Stimulated activated effector memory CD8-positive, alpha-beta T cell treated with anti-CD3 and anti-CD28 coated beads, Interleukin-12 subunit alpha, Interleukin-12 subunit beta, amount 100 ng/mL, for 72 hours (primary cell): ENCODE measurements around the gene SLC27A1.
"Not testable (repeated sequence)": the region's sequence is repeated elsewhere in the genome, so short reads cannot be mapped to it uniquely, and the experiment has no call there.

Source experiments
- ATAC-seq: fragments of 150-1000 bp; cut with Tn5 transposase; 2 replicates; pipeline ENCODE4 v1.10.0; 2021
- DNase-seq, 2 donors: peaks; one replicate each; pipeline ENCODE4 v3.0.0; 2021 to 2022; ENCODE audit warnings: low spot score in 2 of 2
- H3K27ac Mint-ChIP-seq: one replicate; pipeline ENCODE4 v1.8.0; 2022; ENCODE audit warnings: mild to moderate bottlenecking, mixed read lengths
- H3K36me3 Mint-ChIP-seq: one replicate; pipeline ENCODE4 v1.8.0; 2022; ENCODE audit warnings: mild to moderate bottlenecking, mixed read lengths
- H3K4me1 Mint-ChIP-seq: one replicate; pipeline ENCODE4 v1.8.0; 2022; ENCODE audit warnings: mixed read lengths
- H3K4me3 Mint-ChIP-seq: one replicate; pipeline ENCODE4 v1.8.0; 2022; ENCODE audit warnings: mild to moderate bottlenecking, mixed read lengths
- H3K9me3 Mint-ChIP-seq: one replicate; pipeline ENCODE4 v1.8.0; 2022; ENCODE audit warnings: mixed read lengths

The SLC27A1 gene

DNA sequence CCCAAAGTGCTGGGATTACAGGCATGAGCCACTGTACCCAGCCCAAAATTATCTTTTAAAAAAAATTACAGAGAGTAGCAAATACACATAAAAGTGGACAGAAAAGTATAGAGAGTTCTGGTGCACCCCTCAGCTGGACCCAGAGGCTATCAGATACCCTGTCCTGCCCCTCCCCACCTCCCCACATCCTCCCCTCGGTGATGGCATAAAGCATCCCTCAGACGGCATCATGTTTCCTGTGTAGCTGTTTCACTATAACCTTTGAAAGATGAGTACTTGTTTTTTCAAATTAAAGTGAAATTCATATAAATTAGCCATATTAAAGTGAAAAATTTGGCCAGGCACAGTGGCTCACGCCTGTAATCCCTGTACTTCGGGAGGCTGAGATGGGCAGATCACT is 20.1 kb downstream of the SLC27A1 start:
- Mint-ChIP-seq H3K4me1 (peaks cover 32% of the 10 kb centered on the region), H3K27ac (peak overlapping the region; percentile 37), H3K36me3 (no peaks in the 10 kb centered on the region), H3K9me3 (no peaks in the 10 kb centered on the region), H3K4me3 (no peak overlapping the region)
- DNase-seq (no peak), ATAC-seq (no peak)

DNA sequence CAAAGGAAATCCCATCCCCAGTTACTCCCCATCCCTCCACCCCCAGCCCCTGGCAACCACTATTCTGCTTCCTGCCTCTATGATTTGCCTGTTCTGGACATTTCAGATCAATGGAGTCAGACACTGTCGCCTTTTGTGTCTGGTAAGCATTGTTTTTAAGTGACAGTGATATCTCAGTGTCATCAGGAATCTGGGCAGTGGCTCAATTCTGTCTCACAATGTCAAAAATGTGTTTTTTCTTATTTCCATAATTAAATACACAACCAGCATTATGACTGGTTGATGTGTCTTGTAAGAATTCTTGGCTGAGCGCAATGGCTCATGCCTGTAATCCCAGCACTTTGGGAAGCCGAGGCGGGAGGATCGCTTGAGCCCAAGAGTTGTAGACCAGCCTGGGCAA is 21.0 kb downstream of the SLC27A1 start:
- Mint-ChIP-seq H3K4me3 (no peak overlapping the region), H3K27ac (peak overlapping the region; percentile 37), H3K4me1 (peaks cover 40% of the 10 kb centered on the region), H3K36me3 (no peaks in the 10 kb centered on the region), H3K9me3 (no peaks in the 10 kb centered on the region)
- DNase-seq (no peak), ATAC-seq (no peak)

DNA sequence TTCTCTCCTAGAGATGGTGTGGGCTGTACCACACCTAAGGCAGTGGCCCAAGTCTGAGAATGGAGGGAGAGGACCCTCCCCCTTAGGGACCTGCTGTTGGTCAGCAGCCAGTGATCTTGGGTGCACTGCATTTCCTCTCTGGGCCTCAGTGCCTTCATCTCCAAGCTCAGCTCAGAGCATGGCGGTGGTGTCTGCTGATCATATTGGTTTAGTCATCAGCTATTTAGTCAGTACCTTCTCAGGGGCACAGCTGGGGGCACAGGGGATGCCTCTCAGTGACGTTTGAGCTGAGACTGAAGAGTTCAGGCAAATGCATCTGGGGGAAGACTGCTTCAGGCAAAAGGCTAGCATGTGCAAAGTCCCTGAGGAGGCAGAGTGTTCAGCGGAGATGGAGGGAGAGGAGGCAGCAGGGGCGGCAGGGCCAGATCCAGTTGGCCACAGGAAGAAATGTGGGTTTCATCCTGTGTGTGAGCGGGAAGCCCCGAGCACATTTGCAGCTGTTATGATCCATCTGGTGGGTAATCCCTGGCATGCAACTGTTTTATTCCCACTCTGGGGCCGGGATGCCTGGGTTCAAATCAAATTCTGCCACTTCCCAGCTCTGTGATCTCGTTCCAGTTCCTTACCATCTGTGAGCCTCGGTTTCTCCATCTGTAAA is 25.4 kb downstream of the SLC27A1 start:
- Mint-ChIP-seq H3K9me3 (no peaks in the 10 kb centered on the region), H3K27ac (no peak overlapping the region), H3K4me3 (peak overlapping the region; percentile 22), H3K4me1 (peaks cover 20% of the 10 kb centered on the region), H3K36me3 (peaks cover 6% of the 10 kb centered on the region)
- ATAC-seq (no peak), DNase-seq (no peak)

DNA sequence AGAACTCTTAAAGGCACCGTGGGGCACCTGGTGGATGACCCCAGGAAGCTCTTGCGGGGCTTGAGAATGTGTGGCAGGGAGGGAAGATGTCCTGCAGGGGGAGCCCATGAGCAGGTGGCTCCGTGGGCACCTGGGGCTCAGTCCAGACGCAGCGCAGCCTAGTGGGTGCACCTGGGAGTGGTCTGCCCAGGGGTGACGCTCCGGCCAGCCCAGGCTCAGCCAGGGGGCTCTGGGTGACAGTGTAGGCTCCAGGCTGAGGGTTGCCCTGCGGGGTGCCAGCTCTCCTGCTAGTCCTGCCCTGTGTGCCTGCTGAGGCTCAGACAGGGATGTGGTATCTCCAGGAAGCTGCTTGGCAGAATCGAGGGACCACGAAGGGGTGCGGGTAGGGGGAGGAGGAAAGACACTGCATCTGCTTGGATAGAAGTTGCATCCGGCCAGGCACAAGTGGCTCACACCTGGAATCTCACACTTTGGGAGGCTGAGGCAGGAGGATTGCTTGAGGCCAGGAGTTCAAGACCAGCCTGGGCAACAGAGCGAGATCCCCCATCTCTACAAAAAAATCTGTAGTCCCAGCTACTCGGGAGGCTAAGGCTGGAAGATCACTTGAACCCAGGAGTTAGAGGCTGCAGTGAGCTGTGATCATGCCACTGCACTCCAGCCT is 26.1 kb downstream of the SLC27A1 start:
- Mint-ChIP-seq H3K27ac (no peak overlapping the region), H3K4me1 (peaks cover 20% of the 10 kb centered on the region), H3K4me3 (peak overlapping the region; percentile 22), H3K9me3 (no peaks in the 10 kb centered on the region), H3K36me3 (peaks cover 6% of the 10 kb centered on the region)
- peak; percentile 80 to 93 for DNase-seq
- peak; percentile 97 for ATAC-seq

DNA sequence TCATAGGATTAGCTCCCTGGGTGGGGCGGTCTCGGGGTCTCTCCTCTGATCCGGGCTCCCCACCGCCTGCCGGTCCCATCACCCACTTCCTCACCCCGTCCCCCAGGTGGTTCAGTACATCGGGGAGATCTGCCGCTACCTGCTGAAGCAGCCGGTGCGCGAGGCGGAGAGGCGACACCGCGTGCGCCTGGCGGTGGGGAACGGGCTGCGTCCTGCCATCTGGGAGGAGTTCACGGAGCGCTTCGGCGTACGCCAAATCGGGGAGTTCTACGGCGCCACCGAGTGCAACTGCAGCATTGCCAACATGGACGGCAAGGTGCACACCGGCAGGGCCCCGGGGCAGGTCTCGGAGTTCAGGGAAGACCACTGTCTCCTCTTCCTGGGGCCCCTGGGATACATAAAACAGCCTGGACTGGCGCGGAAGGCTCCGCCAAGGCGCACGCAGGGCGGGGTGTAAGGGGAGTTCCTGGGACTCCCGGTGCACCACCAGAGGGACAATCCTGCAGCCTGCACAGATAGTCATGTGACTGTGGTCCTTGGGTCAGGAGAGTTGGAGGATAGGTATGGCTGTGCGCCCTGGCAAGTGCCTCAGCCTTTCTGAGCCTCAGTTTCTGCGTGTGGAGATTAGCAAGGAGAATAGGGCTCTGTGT is 26.9 kb downstream of the SLC27A1 start:
- H3K4me3 Mint-ChIP-seq = no peak overlapping the region
- H3K9me3 Mint-ChIP-seq = no peaks in the 10 kb centered on the region
- peaks cover 6% of the 10 kb centered on the region for H3K36me3 Mint-ChIP-seq
- DNase-seq = no peak
- H3K4me1 Mint-ChIP-seq = peaks cover 20% of the 10 kb centered on the region
- no peak for ATAC-seq
- H3K27ac Mint-ChIP-seq = no peak overlapping the region

DNA sequence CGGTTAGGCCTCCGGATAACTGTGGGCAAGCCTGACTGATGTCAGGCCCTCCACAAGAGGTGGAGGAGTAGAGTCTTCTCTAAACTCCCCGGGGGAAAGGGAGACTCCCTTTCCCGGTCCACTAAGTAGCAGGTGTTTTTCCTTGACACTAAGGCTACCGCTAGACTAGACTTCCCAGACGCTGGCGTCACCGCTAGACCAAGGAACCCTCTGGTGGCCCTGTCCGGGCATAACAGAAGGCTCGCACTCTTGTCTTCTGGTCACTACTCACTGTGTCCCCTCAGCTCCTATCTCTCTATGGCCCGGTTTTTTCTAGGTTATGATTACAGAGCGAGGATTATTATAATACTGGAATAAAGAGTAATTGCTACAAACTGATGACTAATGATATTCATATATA is 28.7 kb downstream of the SLC27A1 start:
- H3K4me3 Mint-ChIP-seq, H3K9me3 Mint-ChIP-seq, H3K27ac Mint-ChIP-seq, H3K36me3 Mint-ChIP-seq, ATAC-seq, DNase-seq: not testable (repeated sequence)
- H3K4me1 Mint-ChIP-seq = peaks cover 20% of the 10 kb centered on the region

DNA sequence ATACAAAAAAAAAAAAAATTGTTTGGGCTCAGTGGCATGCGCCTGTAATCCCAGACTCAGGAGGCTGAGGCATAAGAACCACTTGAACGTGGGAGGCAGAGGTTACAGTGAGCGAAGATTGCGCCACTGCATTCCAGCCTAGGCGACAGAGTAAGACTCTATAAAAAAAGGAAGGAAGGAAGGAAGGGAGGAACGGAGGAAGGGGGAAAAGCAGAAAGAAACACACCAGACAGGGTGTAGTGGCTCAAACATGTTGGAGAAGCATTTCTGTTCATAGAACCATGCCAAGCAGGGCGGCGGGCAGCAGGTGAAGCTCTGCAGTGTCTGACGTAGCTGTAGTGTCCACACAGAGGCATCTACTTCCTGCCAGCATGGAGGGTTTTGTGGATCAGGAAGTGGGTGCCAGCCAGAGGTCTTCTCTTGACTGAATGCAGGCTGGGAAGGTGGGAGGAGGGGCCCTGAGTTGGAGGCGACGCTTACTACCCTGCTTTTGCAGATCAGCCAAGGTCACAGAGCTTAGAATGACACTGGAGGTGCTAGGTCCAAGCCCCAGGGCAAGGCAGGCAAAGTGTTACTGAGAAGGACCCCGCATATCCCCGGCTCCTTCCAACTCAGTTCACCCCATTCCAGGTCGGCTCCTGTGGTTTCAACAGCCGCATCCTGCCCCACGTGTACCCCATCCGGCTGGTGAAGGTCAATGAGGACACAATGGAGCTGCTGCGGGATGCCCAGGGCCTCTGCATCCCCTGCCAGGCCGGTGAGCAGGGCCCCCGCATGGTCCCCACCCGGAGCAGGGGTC is 29.5 kb downstream of the SLC27A1 start:
- DNase-seq (no peak), ATAC-seq (no peak)
- Mint-ChIP-seq H3K9me3 (no peaks in the 10 kb centered on the region), H3K36me3 (peaks cover 6% of the 10 kb centered on the region), H3K27ac (peak overlapping the region; percentile 64), H3K4me3 (no peak overlapping the region), H3K4me1 (peaks cover 20% of the 10 kb centered on the region)

DNA sequence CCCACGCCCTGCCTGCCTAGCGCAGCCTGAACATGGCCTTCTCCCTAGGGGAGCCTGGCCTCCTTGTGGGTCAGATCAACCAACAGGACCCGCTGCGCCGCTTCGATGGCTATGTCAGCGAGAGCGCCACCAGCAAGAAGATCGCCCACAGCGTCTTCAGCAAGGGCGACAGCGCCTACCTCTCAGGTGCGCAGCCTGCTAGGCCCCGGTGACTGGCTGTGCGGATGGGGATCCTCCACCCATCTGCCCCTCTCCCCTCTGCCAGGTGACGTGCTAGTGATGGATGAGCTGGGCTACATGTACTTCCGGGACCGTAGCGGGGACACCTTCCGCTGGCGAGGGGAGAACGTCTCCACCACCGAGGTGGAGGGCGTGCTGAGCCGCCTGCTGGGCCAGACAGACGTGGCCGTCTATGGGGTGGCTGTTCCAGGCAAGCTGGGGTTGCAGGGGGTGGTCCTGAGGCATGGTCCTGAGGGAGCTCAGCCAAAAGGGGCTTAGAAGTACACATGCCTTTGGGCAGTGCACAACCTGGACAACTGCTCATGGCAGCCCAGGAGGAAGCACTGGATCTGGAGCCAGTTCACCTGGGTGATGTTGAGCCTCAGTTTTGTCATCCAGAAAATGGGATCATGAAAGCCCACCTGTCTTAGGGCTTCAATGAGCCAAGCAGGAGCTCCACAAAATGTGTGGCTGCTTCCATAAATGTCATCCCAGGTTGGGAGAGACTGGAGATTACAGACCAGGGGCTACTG is 30.3 kb downstream of the SLC27A1 start:
- DNase-seq (no peak), ATAC-seq (no peak)
- H3K9me3 Mint-ChIP-seq = no peaks in the 10 kb centered on the region
- H3K36me3 Mint-ChIP-seq = peaks cover 6% of the 10 kb centered on the region
- peaks cover 18% of the 10 kb centered on the region for H3K4me1 Mint-ChIP-seq
- no peak overlapping the region for H3K4me3 Mint-ChIP-seq
- no peak overlapping the region for H3K27ac Mint-ChIP-seq

DNA sequence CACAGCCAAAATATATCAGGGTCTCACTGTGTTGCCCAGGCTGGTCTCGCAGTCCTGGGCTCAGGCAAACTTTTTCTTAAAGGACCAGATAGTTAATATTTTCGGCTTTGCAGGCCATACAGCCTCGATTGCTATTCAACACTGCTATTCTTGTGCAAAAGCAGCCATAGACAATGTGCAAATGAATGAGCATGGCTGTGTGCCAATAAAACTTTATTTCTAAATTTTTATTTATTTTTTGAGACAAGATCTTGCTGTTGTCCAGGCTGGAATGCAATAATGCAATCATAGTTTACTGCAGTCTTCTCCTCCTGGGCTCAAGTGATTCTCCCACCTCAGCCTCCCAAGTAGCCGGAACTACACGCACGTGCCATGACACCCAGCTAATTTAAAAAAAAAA is 32.9 kb downstream of the SLC27A1 start:
- no peak overlapping the region for H3K27ac Mint-ChIP-seq
- H3K4me1 Mint-ChIP-seq = peaks cover 14% of the 10 kb centered on the region
- H3K4me3 Mint-ChIP-seq = no peak overlapping the region
- H3K9me3 Mint-ChIP-seq = no peaks in the 10 kb centered on the region
- peaks cover 6% of the 10 kb centered on the region for H3K36me3 Mint-ChIP-seq
- no peak for DNase-seq
- ATAC-seq = no peak

DNA sequence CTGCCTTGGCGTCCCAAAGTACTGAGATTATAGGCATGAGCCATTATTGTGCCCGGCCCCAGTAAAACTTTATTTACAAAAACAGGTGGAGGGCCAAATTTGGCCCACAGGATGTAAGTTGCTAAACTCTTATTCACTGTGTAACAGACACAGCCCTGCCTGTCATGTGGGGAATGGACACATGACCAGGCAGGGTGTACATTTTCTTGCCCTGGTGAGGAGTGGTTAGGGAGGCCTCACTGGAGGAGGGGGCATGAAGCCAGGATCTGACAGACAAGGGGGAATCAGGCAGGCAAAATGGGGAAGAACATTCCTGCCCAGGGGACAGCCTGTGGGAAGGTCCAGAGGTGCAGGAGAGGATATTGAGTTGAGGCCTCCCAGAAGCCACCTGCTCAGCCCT is 33.7 kb downstream of the SLC27A1 start:
- peaks cover 6% of the 10 kb centered on the region for H3K36me3 Mint-ChIP-seq
- peak overlapping the region; percentile 87 for H3K27ac Mint-ChIP-seq
- peaks cover 19% of the 10 kb centered on the region for H3K4me1 Mint-ChIP-seq
- H3K4me3 Mint-ChIP-seq = no peak overlapping the region
- ATAC-seq = no peak
- DNase-seq = no peak
- no peaks in the 10 kb centered on the region for H3K9me3 Mint-ChIP-seq

DNA sequence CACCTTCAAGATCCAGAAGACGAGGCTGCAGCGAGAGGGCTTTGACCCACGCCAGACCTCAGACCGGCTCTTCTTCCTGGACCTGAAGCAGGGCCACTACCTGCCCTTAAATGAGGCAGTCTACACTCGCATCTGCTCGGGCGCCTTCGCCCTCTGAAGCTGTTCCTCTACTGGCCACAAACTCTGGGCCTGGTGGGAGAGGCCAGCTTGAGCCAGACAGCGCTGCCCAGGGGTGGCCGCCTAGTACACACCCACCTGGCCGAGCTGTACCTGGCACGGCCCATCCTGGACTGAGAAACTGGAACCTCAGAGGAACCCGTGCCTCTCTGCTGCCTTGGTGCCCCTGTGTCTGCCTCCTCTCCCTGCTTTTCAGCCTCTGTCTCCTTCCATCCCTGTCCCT is 34.1 kb downstream of the SLC27A1 start:
- Mint-ChIP-seq H3K27ac (peak overlapping the region; percentile 87), H3K36me3 (peaks cover 4% of the 10 kb centered on the region), H3K9me3 (no peaks in the 10 kb centered on the region)

DNA sequence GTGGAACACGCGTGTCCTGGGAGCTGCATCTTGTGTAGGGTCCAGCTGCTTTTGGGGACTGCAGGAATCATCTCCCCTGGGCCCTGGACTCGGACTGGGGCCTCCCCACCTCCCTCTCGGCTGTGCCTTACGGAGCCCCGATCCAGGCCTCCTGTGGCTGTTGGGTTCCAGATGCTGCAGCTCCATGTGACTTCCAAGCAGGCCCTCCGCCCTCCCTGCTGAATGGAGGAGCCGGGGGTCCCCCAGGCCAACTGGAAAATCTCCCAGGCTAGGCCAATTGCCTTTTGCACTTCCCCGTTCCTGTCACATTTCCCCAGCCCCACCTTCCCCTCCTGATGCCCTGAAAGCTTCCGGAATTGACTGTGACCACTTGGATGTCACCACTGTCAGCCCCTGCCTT is 34.9 kb downstream of the SLC27A1 start:
- Mint-ChIP-seq H3K27ac (peak overlapping the region; percentile 87), H3K4me3 (no peak overlapping the region), H3K36me3 (peaks cover 5% of the 10 kb centered on the region), H3K9me3 (no peaks in the 10 kb centered on the region), H3K4me1 (peaks cover 14% of the 10 kb centered on the region)
- ATAC-seq (no peak), DNase-seq (no peak)

More for the DNA sequence above, 34.1 kb downstream of the SLC27A1 start:
- ATAC-seq (no peak), DNase-seq (no peak)
- H3K4me1 Mint-ChIP-seq = peaks cover 18% of the 10 kb centered on the region
- H3K4me3 Mint-ChIP-seq = no peak overlapping the region

DNA sequence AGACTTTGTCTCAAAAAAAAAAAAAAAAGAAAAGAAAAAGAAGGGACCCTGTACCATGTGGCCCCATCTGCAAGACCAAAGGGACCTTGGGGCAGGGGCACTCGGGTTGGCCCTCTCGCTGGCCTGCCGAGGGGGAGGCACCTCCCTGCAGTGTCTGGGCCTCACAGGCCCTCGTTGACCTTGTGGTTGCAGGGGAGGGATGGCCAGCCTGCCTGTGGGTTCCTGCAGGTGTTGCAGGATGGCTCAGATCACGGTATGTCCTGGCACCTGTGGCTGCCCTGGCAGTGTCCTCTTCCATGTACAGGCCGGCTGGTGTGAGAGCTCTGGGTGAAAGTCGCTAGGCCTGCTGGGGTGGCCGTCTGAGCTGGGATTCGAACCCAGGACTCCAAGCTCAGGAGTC is 36.4 kb downstream of the SLC27A1 start:
- Mint-ChIP-seq H3K9me3 (no peaks in the 10 kb centered on the region), H3K4me3 (no peak overlapping the region), H3K4me1 (peaks cover 26% of the 10 kb centered on the region), H3K27ac (no peak overlapping the region), H3K36me3 (peaks cover 8% of the 10 kb centered on the region)
- ATAC-seq = no peak
- no peak for DNase-seq

DNA sequence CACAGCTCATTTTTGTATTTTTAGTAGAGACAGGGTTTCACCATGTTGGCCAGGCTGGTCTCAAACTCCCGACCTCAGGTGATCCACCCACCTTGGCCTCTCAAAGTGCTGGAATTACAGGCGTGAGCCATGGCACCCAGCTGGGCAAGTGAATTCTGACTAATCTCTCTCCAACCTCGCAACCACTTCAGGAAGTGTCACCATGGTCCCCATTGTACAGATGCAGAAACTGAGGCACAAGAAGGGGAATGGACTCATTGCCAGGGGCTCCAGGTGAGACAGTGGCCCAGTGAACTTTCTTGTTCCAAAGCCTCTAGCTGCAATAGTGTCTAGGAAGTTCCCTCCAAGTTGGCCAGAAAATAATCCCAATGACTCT is 38.2 kb downstream of the SLC27A1 start:
- peaks cover 36% of the 10 kb centered on the region for H3K4me1 Mint-ChIP-seq
- H3K9me3 Mint-ChIP-seq, H3K4me3 Mint-ChIP-seq, ATAC-seq, DNase-seq: not testable (repeated sequence)
- H3K27ac Mint-ChIP-seq = peak overlapping the region; percentile 45
- H3K36me3 Mint-ChIP-seq = peaks cover 22% of the 10 kb centered on the region
